ENCODE results near the gene F13A1. TPM values are rescaled to one million over a fixed set of nuclear protein-coding genes. Genes with fewer than 3 reads are reported as not detected.

F13A1 gene
- total and polyA plus RNA-seq, 2 of the 8 experiments (the other 6 are each of a cell fraction or from before 2014, with no cell fraction given), result 0.57 to 1.5 TPM

DNA sequence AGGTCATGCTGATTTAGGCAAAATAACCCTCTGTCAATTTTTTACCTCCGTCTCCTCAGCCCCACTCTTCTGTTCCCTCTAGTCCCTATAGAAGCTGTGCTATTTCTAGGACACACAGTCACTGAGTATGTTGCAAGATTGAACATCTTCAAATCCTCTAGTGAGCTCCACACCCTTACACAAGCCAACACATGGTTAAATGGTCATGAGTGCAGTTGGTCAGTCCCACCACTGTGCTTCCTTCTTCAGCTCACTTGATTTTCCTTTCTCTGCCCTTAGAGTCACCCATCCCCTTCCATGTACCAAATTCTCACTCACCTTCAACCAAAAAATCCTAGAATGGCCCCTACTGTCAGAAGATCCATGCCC is 48.2 kb upstream of the F13A1 start:
- Histone ChIP-seq H2BK12ac (ENCODE audit: low read depth, low read length) (no peak overlapping the region), H3K4me2 (ENCODE audit: insufficient read depth in 1 of 2, low read depth in 2 of 2, low read length in 2 of 2) (no peak overlapping the region), H3K23me2 (ENCODE audit: low read depth, low read length) (no peaks in the 10 kb centered on the region; the same call in 1 of the 2 replicates), H3K27me3 (replicated peaks in 1 of 4; ENCODE audit: control insufficient read depth in 3 of 4, extremely low read depth in 1 of 4, insufficient read depth in 3 of 4, low read length in 3 of 4) (no peaks in the 10 kb centered on the region), H4K91ac (replicated peaks; ENCODE audit: insufficient read length, low read length) (no peak overlapping the region), H3K79me1 (ENCODE audit: low read depth, low read length) (no peaks in the 10 kb centered on the region), H3K36me3 (ENCODE audit: control insufficient read depth in 2 of 4, insufficient read depth in 4 of 4, low read length in 3 of 4) (no peaks in the 10 kb centered on the region), H4K20me1 (replicated peaks in 1 of 2; ENCODE audit: control insufficient read depth in 1 of 2, insufficient read depth in 2 of 2, low read length in 2 of 2) (no peaks in the 10 kb centered on the region), H2BK120ac (replicated peaks; ENCODE audit: low read depth, low read length) (no peak overlapping the region), H3K79me2 (ENCODE audit: control insufficient read depth in 1 of 2, insufficient read depth in 2 of 2, low read length in 2 of 2) (no peaks in the 10 kb centered on the region), H3K27ac (ENCODE audit: low read depth, low read length) (no peak overlapping the region), H3K4me3 (ENCODE audit: extremely low read depth in 1 of 4, insufficient read depth in 2 of 4, low read depth in 3 of 4, low read length in 4 of 4) (no peak overlapping the region), H2AFZ (ENCODE audit: low read length) (no peak overlapping the region), H2BK5ac (ENCODE audit: low read depth, low read length) (no peak overlapping the region), H3K9me3 (ENCODE audit: insufficient read depth in 2 of 2, low read depth in 1 of 2, low read length in 1 of 2) (no peaks in the 10 kb centered on the region), H2AK5ac (ENCODE audit: low read depth, low read length) (no peak overlapping the region), H4K5ac (ENCODE audit: insufficient read length, low read depth, low read length) (no peak overlapping the region), H3K9ac (replicated peaks in 1 of 4; ENCODE audit: extremely low read depth in 1 of 4, low read depth in 3 of 4, low read length in 3 of 4) (no peak overlapping the region), H3K14ac (ENCODE audit: insufficient read length) (no peak overlapping the region), H3K56ac (replicated peaks; ENCODE audit: insufficient read length, low read depth, low read length) (no peak overlapping the region), H3K23ac (ENCODE audit: insufficient read length) (no peak overlapping the region), H3K4ac (replicated peaks; ENCODE audit: insufficient read length, low read depth, low read length) (no peak overlapping the region), H2BK15ac (ENCODE audit: low read length) (no peak overlapping the region), H3K4me1 (replicated peaks in 1 of 4; ENCODE audit: control insufficient read depth in 3 of 4, insufficient read depth in 4 of 4, low read length in 3 of 4) (no peaks in the 10 kb centered on the region), H3K18ac (ENCODE audit: extremely low read depth, low read length) (no peak overlapping the region), H4K8ac (ENCODE audit: extremely low read depth, insufficient read depth, low read length) (no peak overlapping the region), H2BK20ac (ENCODE audit: low read length) (no peak overlapping the region)
- POLR2A ChIA-PET (ENCODE audit: partially characterized antibody), result no interaction called here
- 100% methylated on average over 1 of the region's 1 CpG; no CpG with 5 or more reads in 1 of the 2 experiments for WGBS, 2 experiments (ENCODE audit: extremely low coverage in 1 of 2, insufficient coverage in 1 of 2, insufficient read length in 1 of 2, insufficient replicate concordance in 2 of 2, low coverage in 1 of 2, low lambda C conversion rate in 2 of 2, missing lambda C conversion rate in 1 of 2)
- CTCF ChIA-PET (ENCODE audit: partially characterized antibody), result no interaction called here
- FAIRE-seq (no peak), DNase-seq (ENCODE audit: low read depth in 1 of 2, low spot score in 2 of 2) (no peak)
- TF ChIP-seq, protein P1, sequence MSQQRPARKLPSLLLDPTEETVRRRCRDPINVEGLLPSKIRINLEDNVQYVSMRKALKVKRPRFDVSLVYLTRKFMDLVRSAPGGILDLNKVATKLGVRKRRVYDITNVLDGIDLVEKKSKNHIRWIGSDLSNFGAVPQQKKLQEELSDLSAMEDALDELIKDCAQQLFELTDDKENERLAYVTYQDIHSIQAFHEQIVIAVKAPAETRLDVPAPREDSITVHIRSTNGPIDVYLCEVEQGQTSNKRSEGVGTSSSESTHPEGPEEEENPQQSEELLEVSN (IDR thresholded peaks at IDR 0.05), result no peak
- no peak for TF ChIP-seq KDM1A (IDR thresholded peaks at IDR 0.05; ENCODE audit: borderline replicate concordance, low read length)
- no peak for TF ChIP-seq SIN3A (conservative IDR thresholded peaks at IDR 0.05 in 1 of 2, IDR thresholded peaks at IDR 0.05 in 1 of 2; ENCODE audit: low read depth in 1 of 2, low read length in 2 of 2)
- TF ChIP-seq ZNF274 (IDR thresholded peaks at IDR 0.05; ENCODE audit: borderline replicate concordance, extremely low read depth, low read length), result no peak
- no peak for TF ChIP-seq SP4 (IDR thresholded peaks at IDR 0.05; ENCODE audit: low read length)
- TF ChIP-seq NRF1 (IDR thresholded peaks at IDR 0.05; ENCODE audit: low read depth, low read length), result no peak
- TF ChIP-seq RBBP5 (IDR thresholded peaks at IDR 0.05; ENCODE audit: borderline replicate concordance, low read depth, low read length), result no peak
- TF ChIP-seq RAD21 (IDR thresholded peaks at IDR 0.05 in 1 of 2, conservative IDR thresholded peaks at IDR 0.05 in 1 of 2; ENCODE audit: low read depth in 2 of 2, low read length in 2 of 2), result no peak
- TF ChIP-seq SRF (IDR thresholded peaks at IDR 0.05; ENCODE audit: low read depth, low read length), result no peak
- no peak for TF ChIP-seq TBP (IDR thresholded peaks at IDR 0.05; ENCODE audit: low read depth, low read length)
- TF ChIP-seq TAF1 (IDR thresholded peaks at IDR 0.05; ENCODE audit: low read depth, low read length), result no peak
- no peak for TF ChIP-seq EGR1 (IDR thresholded peaks at IDR 0.05; ENCODE audit: borderline replicate concordance, low read depth, low read length)
- TF ChIP-seq KDM5A (IDR thresholded peaks at IDR 0.05; ENCODE audit: low read length), result no peak
- TF ChIP-seq TEAD4 (IDR thresholded peaks at IDR 0.05; ENCODE audit: low read depth, low read length), result no peak
- TF ChIP-seq YY1 (IDR thresholded peaks at IDR 0.05; ENCODE audit: low read depth, low read length), result no peak

All from H1 (cell line).